Endothelial cell of umbilical vein (primary cell): ENCODE results near the gene IL34. TPM values are rescaled to one million over a fixed set of nuclear protein-coding genes. Genes with fewer than 3 reads are reported as not detected.

Experiments used
- BruUV-seq: library from RNA; stranded (reverse); fragments of 400-500 nt; replicated peaks from 2 replicates; lab custom pipeline; 2021; lab: Mats Ljungman, UMichigan
- CTCF ChIA-PET: fragments of 300-600, 350-600 bp; sonication (Branson Sonifier 250); formaldehyde crosslinking; loops from one replicate; lab custom pipeline; 2021; ENCODE audit warnings: antibody characterized with exemption, inconsistent platforms; lab: Charles Lee
- POLR2A ChIA-PET: fragments of 300-600, 350-600 bp; sonication (Branson Sonifier 250); formaldehyde crosslinking; loops from one replicate; lab custom pipeline; 2021; ENCODE audit warnings: antibody characterized with exemption, inconsistent platforms; lab: Charles Lee
- DNase-seq: peaks from one replicate; pipeline ENCODE4 v3.0.0-alpha.2; 2011; ENCODE audit warnings: low read depth, low spot score
- FAIRE-seq: peaks from 2 replicates; lab custom pipeline; 2011; peaks lifted over from hg19 to GRCh38; lab: Jason Lieb, UNC
- H2AFZ ChIP-seq: 2 replicates; pipeline ENCODE4 v1.6.0; 2012; ENCODE audit warnings: low read depth, low read length, control low read depth, inconsistent platforms
- H3K27ac ChIP-seq: 2 replicates; pipeline ENCODE4 v1.5.1; 2011; ENCODE audit warnings: low read depth, mild to moderate bottlenecking, control low read depth, low read length, moderate library complexity; ENCODE audit not compliant: insufficient read depth
- H3K27me3 ChIP-seq, 2 experiments: 2 replicates each; pipeline versions ENCODE4 v1.6.0 to v1.6.1; 2011; ENCODE audit warnings: low read length in 2 of 2, mixed read lengths in 1 of 2; ENCODE audit not compliant: control insufficient read depth in 2 of 2, insufficient read depth in 2 of 2
- H3K36me3 ChIP-seq, 2 experiments: 2 replicates in 1 of 2; 3 replicates in 1 of 2; pipeline ENCODE4 v1.5.1; 2011; ENCODE audit warnings: low read length in 2 of 2, mild to moderate bottlenecking in 1 of 2, moderate library complexity in 1 of 2; ENCODE audit not compliant: control insufficient read depth in 2 of 2, insufficient read depth in 2 of 2; ENCODE audit errors: extremely low read depth in 1 of 2
- H3K4me1 ChIP-seq: 3 replicates; pipeline ENCODE4 v1.5.1; 2011; ENCODE audit warnings: mild to moderate bottlenecking, low read length; ENCODE audit not compliant: control insufficient read depth, insufficient read depth; ENCODE audit errors: extremely low read depth
- H3K4me2 ChIP-seq: 2 replicates; pipeline ENCODE4 v1.6.1; 2011; ENCODE audit warnings: low read length, control low read depth, mixed read lengths; ENCODE audit not compliant: insufficient read depth
- H3K4me3 ChIP-seq, 3 experiments: fragments of 200-600 bp in 1 of 3; sonication (generic), shearing (Covaris generic) in 1 of 3; replicated peaks in 1 of 3; 2 replicates each; pipeline ENCODE4 v1.5.1; 2011 to 2016; ENCODE audit warnings: control low read depth in 3 of 3, low read length in 3 of 3, mild to moderate bottlenecking in 2 of 3, inconsistent platforms in 1 of 3, low read depth in 1 of 3, moderate library complexity in 1 of 3; ENCODE audit not compliant: insufficient read depth in 1 of 3
- H3K79me2 ChIP-seq: 2 replicates; pipeline ENCODE4 v1.6.0; 2012; ENCODE audit warnings: low read length, inconsistent platforms; ENCODE audit not compliant: control insufficient read depth, insufficient read depth
- H3K9ac ChIP-seq: replicated peaks from 2 replicates; pipeline ENCODE3; 2011; ENCODE audit warnings: low read length, control low read depth; ENCODE audit not compliant: insufficient read depth; ENCODE audit errors: extremely low read depth
- H3K9me1 ChIP-seq: replicated peaks from 3 replicates; pipeline ENCODE4 v1.6.0; 2011; ENCODE audit warnings: mild to moderate bottlenecking, low read length; ENCODE audit not compliant: control insufficient read depth, insufficient read depth; ENCODE audit errors: extremely low read depth
- H3K9me3 ChIP-seq: replicated peaks from 2 replicates; pipeline ENCODE4 v1.5.1; 2012; ENCODE audit warnings: low read length, inconsistent platforms; ENCODE audit not compliant: control insufficient read depth, insufficient read depth
- H4K20me1 ChIP-seq: replicated peaks from 2 replicates; pipeline ENCODE3; 2011; ENCODE audit warnings: mild to moderate bottlenecking, low read length; ENCODE audit not compliant: control insufficient read depth, insufficient read depth; ENCODE audit errors: extremely low read depth
- FOS ChIP-seq: IDR thresholded peaks from 2 replicates; pipeline ENCODE4 v1.6.1; 2011; ENCODE audit warnings: mild to moderate bottlenecking, low read length, moderate library complexity, borderline replicate concordance; ENCODE audit not compliant: insufficient read depth
- GATA2 ChIP-seq: IDR thresholded peaks from 2 replicates; pipeline ENCODE4 v1.7.0; 2011; ENCODE audit warnings: low read depth, mild to moderate bottlenecking, moderate library complexity, mixed read lengths, low read length; ENCODE audit not compliant: insufficient read length, insufficient read depth
- JUN ChIP-seq: IDR thresholded peaks from 2 replicates; pipeline ENCODE4 v1.6.1; 2011; ENCODE audit warnings: borderline replicate concordance, low read depth; ENCODE audit not compliant: insufficient read length, insufficient read depth
- MAX ChIP-seq: IDR thresholded peaks from 2 replicates; pipeline ENCODE4 v1.6.1; 2011; ENCODE audit not compliant: insufficient read depth, insufficient read length
- MYC ChIP-seq: IDR thresholded peaks from one replicate; pipeline ENCODE4 v1.6.1; 2011; ENCODE audit warnings: mild to moderate bottlenecking, low read depth, low read length
- POLR2A ChIP-seq: IDR thresholded peaks from 2 replicates; pipeline ENCODE4 v1.6.1; 2012; ENCODE audit warnings: low read depth, mild to moderate bottlenecking, control low read depth, low read length
- POLR2AphosphoS5 ChIP-seq: IDR thresholded peaks from 2 replicates; pipeline ENCODE4 v1.6.1; 2012; ENCODE audit warnings: low read depth, mild to moderate bottlenecking, control low read depth, low read length, moderate library complexity; ENCODE audit not compliant: insufficient read depth
- dilution Hi-C: fragments of 300-500 bp; cut with MboI; formaldehyde crosslinking; loops from one replicate; pipeline ENCODE4 v1.15.0; 2019; ENCODE audit warnings: low sequenced_read_pairs; ENCODE audit not compliant: extremely low pct_ligation_motif_present
- intact Hi-C: fragments of 100-400 bp; cut with micrococcal nuclease; formaldehyde crosslinking; loops from one replicate; pipeline ENCODE4 v1.10.0; 2022
- polyA plus RNA-seq, 4 experiments: library from polyadenylated mRNA; depleted of rRNA in 3 of 4; stranded (reverse) in 3 of 4; unstranded in 1 of 4; fragments of >200 nt; gene quantifications; 2 replicates each; pipeline versions ENCODE4 v1.2.1 to v1.2.3, GENCODE V29; 2011 to 2012; ENCODE audit warnings: missing spikeins in 1 of 4
- total RNA-seq: library from RNA; stranded (reverse); gene quantifications from 2 replicates; pipeline ENCODE4 v1.2.3, GENCODE V29; 2021
- TF ChIP-seq, protein P1 (sequence below), 2 donors: IDR thresholded peaks; 1 replicate in 1 of 2; 2 replicates in 1 of 2; pipeline ENCODE4 v1.5.1; 2011; ENCODE audit warnings: low read length in 2 of 2, mild to moderate bottlenecking in 2 of 2, moderate library complexity in 2 of 2, control low read depth in 1 of 2, inconsistent platforms in 1 of 2, low read depth in 1 of 2; ENCODE audit not compliant: insufficient read depth in 1 of 2; ENCODE audit errors: extremely low read depth in 1 of 2

Gene IL34
- total and polyA plus RNA-seq, 2 donors (not counting 3 experiments of a cell fraction or from before 2014, with no cell fraction given), result 0.88 to 0.97 TPM

DNA sequence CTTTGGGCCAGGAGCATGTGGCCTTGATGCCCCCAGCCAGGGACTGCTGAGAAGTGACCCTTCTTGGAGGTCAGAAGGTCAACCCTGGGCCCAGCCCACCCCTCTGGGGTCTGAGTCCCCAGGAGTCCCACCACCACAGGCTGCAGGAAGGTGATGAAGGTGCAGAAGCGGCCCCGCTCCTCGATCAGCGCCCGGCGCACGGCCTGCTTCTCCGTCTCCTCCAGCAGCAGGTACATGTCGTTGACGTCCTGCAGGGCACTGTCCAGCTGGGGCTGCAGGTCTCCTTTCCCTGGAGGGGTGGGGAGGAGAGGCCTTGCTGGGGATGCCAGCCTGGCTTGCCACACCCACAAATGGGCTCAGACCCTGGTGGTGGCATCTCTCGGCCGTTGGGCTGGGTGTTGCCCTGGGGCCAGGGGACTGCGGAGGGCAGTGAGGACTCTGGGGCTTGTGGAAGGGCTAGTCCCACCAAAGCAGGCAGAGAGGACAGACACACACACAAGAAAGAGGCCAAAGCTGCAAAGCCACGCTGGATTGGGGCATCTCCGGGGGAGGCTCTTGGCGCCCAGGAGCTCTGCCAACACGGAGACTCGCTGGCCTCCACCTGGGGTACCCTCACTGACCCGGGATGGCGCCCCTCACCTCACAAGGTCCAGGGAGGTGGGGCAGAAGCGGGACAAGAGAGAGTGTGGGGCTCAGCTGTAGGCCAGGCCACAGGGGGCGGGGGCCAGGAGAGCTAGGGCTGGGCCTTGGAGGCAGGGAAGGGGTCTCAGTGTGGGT, 31.9 kb downstream of the IL34 start:
- Histone ChIP-seq H3K4me3 (no peak overlapping the region), H3K79me2 (peaks cover 14% of the 10 kb centered on the region), H3K9me1 (no peaks in the 10 kb centered on the region), H2AFZ (no peak overlapping the region), H3K4me1 (no peaks in the 10 kb centered on the region), H3K27ac (no peak overlapping the region), H4K20me1 (no peaks in the 10 kb centered on the region), H3K27me3 (no peaks in the 10 kb centered on the region), H3K9me3 (no peaks in the 10 kb centered on the region), H3K4me2 (no peak overlapping the region), H3K9ac (no peak overlapping the region), H3K36me3 (peaks cover 13 to 45% of the 10 kb centered on the region in 2 experiments)
- no peak for FAIRE-seq
- DNase-seq, result no peak
- no peak for TF ChIP-seq JUN
- intact Hi-C loops, result no loop called here
- POLR2A ChIA-PET, result no interaction called here
- CTCF ChIA-PET, result interaction anchor here (1.2 to 7.8 kb wide), 5 partner anchors 18 to 634 kb away, joined by 3 to 144 read pairs (median 5); no protein-coding TSS in a partner anchor
- no TSS peak for BruUV-seq
- dilution Hi-C loops, result no loop called here

GRCh38 chr16:70678898-70679670, 32.7 kb downstream of the IL34 start:
- H3K9me1 ChIP-seq, result no peaks in the 10 kb centered on the region
- H3K27me3 ChIP-seq, result no peaks in the 10 kb centered on the region
- H2AFZ ChIP-seq, result no peak overlapping the region
- H3K4me1 ChIP-seq, result no peaks in the 10 kb centered on the region
- DNase-seq (no peak), FAIRE-seq (no peak)
- dilution Hi-C loops (no loop called here), intact Hi-C loops (no loop called here)
- ChIA-PET CTCF (interaction anchor here (0.8 to 7.8 kb wide), 10 partner anchors 9 to 633 kb away, joined by 3 to 144 read pairs (median 4); no protein-coding TSS in a partner anchor), POLR2A (interaction anchor here (1.3 kb wide), 1 partner anchor 92 kb away, joined by 4 read pairs; no protein-coding TSS in a partner anchor)
- peaks cover 22% of the 10 kb centered on the region for H3K79me2 ChIP-seq
- H3K9ac ChIP-seq, result no peak overlapping the region
- H3K36me3 ChIP-seq, result peaks cover 13 to 44% of the 10 kb centered on the region in 2 experiments
- no peak overlapping the region for H3K27ac ChIP-seq
- H3K4me2 ChIP-seq, result no peak overlapping the region
- H3K4me3 ChIP-seq, result no peak overlapping the region
- no peaks in the 10 kb centered on the region for H3K9me3 ChIP-seq
- BruUV-seq, result no TSS peak
- TF ChIP-seq POLR2A (no peak), FOS (no peak), GATA2 (no peak), JUN (no peak), POLR2AphosphoS5 (no peak), MYC (no peak), MAX (no peak)
- TF ChIP-seq, protein P1, sequence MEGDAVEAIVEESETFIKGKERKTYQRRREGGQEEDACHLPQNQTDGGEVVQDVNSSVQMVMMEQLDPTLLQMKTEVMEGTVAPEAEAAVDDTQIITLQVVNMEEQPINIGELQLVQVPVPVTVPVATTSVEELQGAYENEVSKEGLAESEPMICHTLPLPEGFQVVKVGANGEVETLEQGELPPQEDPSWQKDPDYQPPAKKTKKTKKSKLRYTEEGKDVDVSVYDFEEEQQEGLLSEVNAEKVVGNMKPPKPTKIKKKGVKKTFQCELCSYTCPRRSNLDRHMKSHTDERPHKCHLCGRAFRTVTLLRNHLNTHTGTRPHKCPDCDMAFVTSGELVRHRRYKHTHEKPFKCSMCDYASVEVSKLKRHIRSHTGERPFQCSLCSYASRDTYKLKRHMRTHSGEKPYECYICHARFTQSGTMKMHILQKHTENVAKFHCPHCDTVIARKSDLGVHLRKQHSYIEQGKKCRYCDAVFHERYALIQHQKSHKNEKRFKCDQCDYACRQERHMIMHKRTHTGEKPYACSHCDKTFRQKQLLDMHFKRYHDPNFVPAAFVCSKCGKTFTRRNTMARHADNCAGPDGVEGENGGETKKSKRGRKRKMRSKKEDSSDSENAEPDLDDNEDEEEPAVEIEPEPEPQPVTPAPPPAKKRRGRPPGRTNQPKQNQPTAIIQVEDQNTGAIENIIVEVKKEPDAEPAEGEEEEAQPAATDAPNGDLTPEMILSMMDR (IDR thresholded peaks at IDR 0.05; ENCODE audit: extremely low read depth in 1 of 2, insufficient read depth in 1 of 2, low read depth in 1 of 2, low read length in 2 of 2), result no peak
- H4K20me1 ChIP-seq, result no peaks in the 10 kb centered on the region
